KG1 (cell line): ENCODE data around the gene CD7.
"Not testable (repeated sequence)": the region's sequence is repeated elsewhere in the genome, so short reads cannot be mapped to it uniquely, and the experiment has no call there.

Source experiments
- DNase-seq: peaks from one replicate; lab custom pipeline; 2025; lab: John Stamatoyannopoulos, UW

The CD7 gene

GRCh38 chr17:82317394-82318168 lies at the start of gene CD7:
Gene CD7, minus strand, starts transcription at chr17:82317608. Its CDS starts 113 bp downstream, at chr17:82317495.
- no peak for DNase-seq

DNA sequence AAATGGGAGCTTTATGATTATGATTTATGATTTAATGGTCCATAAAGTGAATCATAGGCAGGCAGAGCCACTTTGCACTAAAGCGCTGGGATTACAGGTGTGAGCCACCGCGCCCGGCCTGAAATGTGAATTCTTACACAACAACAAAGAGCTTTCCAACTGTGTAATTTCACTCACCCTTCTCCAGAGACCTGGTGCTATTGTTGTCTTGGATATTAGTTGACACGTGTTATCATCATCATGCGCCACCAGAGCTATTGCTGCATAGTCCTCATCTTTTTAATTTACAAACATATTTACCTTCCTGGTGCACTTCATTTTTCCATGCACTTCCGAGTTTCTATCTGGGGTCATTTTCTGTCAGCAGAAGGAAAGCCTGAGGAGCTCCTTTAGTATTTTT lies 49.3 kb upstream of the CD7 start:
- no peak for DNase-seq

DNA sequence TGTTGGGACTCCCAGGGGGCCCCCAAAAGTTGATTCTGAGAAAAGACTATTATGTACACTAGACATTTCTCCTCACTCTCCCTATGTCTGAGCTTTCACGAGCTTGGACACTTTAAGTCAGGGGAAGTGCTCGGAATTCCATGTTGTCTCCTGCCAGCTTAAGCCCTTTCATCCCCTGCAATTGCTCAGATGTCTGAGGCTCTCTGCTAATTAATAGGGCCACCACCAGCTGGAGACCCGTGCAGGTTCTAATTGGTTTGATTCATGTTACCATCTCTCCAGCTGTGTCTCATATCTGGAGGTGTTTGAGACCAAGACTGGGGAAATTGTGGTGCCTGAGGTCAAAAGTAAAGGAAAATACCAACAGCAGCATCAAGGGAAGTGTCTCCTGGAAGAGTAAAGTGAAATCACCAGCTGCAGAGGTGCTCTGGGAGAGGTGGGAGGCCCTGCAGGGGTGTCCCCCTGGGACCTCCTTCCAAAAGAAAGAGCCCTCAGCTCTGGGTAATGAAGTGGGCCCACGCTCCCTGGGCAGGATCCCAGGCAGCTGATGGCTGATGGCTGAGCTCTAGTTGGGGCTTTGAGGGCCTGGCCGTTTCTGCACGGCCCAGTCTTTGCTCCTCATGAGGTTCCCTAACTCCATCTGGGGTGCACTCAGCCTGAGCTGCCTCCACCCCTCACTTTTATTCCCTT lies 48.3 kb upstream of the CD7 start:
- no peak for DNase-seq

- DNase-seq = no peak
Observed at GRCh38 chr17:82361885-82362633, 44.7 kb upstream of the CD7 start.

- not testable (repeated sequence) for DNase-seq
Observed at GRCh38 chr17:82359451-82360074, 42.2 kb upstream of the CD7 start.

DNA sequence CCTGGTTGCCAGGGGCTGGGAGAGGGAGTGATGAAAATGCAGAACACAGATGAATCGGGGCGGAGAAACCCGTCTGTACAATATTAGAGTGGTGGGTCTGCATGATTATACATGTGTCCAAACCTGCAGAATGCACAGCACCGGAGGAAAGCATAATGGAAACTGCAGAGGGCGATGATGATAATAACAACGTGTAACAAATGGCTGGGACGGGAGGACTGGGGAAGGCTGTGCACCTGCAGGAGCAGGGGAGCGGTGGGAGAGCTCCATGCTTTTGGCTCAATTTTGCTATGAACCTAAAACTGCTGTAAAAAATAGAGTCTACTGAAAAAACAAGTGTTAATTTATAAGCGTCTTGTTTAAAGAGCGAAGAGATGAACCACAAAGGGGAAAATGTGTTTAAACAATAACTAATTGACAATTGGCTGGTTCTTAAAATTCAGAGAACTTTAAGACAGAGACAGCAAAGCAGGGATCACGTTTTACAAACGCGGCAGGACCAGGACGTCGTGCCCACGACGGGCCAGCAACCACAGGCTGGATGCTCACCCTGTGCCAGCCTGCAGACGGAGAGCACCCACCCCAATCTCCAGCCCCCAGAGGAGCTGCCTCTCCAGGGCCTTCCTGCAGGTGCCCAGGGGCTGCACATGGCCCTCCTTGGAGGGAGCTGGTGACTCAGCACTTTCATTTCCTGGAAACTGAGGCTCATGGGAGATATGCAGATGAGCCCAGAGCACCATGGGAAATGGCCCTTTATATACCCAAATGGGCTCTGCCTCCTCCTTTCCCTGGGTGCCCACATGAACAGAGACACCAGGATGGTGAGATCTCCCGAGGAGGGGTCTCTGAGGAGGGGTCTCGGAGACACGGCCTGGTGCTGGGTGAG lies 41.3 kb upstream of the CD7 start, which contains the start of gene TEX19:
Gene TEX19, plus strand, starts transcription at position 783 of the 886 bp plus-strand sequence. CDS start 2,904 bp downstream, outside the sequence.
- no peak for DNase-seq

DNA sequence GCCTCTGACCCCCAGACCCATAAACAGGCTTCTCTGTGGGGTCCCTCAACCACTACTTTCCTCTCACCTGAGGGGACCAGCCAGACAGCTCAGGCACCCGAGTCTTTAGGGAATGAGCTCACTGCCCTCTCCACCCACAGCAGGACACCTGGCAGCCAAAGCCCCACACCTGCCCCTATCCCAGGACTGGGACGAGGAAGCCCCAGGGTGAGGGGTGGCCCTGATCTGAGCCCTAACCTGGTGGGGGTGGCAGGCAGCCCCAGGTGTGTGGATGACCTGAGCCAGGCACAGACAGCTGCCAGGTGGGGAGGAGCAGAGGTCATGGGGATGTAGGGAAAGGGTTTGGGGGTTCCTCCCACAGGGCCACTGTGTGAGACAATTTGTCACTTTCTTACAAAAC lies 40.0 kb upstream of the CD7 start:
- DNase-seq = no peak

DNA sequence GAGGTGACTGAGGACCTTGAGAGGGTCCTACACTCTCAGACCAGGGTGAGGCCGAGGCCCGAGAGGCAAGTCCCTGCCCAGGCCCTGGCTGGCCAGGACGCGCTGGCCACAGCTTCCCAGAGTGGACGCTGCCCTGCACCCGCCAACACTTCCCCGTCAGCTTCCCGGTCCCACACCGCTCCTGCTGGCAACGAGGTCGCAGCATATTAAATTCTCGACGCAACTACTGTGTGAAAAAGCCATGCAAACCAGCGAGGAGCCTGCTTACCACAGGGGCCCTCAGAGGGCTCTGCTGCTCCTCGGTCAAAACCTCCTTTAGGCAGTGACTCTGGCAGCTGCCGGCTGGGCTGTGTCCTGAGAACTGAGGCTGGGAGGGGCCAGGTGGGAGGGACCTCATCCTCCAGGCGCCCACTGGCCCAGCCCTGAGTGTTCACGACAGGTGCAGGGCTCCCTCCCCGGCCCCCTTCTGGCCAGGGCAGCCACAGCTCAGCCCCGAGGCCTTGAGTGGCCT lies 39.5 kb upstream of the CD7 start:
- no peak for DNase-seq

DNA sequence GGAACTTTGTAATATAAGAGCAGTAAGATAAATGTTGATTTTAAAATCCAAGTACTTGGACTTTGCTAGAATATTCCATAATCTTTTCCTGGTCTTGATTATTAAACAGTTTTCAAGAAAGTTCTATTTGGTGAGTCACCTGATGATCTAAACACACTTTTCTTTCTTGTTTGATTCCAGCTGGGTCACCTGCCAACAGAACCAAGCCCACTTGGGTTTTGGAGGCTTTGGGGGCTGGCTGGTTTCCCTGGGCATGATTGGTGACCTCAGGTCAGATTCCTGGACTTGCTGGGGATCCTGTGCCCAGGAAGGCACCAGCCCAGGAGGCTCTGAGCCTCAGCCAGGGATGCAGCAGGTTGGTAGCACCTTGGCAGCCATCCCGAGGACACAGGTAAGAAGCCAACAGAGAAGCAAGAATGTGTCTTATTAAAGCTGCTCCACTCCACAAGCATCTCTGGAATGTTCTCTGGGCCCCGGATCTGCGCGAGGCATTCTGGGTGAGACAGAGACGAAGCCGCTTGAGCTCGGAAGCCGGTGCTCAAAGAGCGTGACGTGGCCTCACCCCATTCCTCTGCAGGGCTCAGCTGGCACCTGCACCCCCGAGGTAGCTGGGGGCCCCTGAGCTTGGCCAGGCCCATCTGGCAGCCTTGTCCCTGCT lies 38.5 kb upstream of the CD7 start:
- DNase-seq = no peak

GRCh38 chr17:82354804-82355308 lies 37.4 kb upstream of the CD7 start:
- DNase-seq = no peak

GRCh38 chr17:82353484-82353883 lies 36.1 kb upstream of the CD7 start:
- DNase-seq = no peak

GRCh38 chr17:82351713-82352488 lies 34.5 kb upstream of the CD7 start:
- peak; percentile 58 for DNase-seq

DNA sequence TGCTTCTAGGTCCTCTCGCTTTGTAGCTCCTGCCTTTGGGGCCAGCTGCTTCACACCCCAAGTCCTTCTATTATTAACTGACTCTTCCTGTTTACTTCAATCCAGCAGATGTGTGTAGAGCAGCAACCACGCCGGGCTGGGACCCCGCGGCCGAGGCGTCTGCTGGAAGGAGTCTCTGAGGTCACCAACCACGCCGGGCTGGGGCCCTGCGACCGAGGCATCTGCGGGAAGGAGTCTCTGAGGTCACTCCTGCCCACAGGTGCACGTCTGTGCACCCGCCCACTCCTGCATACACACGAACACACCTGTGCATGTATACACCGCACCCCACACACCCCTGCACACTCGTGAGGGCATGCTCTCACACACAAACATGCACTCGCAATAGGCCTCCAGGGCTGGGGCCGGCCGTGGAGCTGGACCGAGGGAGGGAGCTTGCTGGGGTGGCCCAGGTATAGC lies 33.9 kb upstream of the CD7 start:
- DNase-seq = no peak

DNA sequence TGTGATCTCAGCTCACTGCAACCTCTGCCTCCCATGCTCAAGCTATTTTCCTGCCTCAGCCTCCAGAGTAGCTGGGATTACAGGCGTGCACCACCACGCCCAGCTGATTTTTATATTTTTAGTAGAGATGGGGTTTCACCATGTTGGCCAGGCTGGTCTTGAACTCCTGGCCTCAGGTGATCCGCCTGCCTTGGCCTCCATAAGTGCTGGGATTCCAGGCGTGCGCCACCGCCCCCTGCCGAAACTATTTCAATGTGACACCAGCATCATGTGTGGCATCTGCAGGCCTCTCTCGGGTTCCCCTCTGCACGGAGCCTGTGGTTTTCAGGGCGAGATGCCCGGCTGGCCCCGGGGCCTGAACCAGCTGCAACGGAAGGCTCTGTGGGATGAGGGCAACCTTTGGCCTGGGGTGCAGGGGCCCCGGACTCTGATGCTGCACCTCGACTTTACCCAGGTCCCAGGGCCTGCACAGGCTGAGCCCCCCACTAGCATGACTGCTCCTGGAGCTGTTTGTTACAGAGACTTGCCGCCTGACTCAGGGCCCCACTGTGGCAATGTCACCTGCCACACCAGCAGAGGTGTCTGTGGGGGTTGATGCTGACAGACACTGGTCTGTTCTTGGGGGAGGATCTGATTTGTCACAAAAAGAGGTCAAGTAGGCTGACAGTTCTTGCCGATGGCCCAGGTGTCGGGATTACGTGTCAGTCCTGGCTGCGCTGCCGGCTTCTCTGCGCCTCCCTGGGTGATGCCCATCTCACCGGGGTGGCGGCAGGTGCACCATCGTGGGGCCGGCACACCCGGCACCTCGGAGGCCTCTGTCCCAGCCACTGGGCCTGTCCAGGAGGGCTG lies 33.0 kb upstream of the CD7 start:
- no peak for DNase-seq

DNA sequence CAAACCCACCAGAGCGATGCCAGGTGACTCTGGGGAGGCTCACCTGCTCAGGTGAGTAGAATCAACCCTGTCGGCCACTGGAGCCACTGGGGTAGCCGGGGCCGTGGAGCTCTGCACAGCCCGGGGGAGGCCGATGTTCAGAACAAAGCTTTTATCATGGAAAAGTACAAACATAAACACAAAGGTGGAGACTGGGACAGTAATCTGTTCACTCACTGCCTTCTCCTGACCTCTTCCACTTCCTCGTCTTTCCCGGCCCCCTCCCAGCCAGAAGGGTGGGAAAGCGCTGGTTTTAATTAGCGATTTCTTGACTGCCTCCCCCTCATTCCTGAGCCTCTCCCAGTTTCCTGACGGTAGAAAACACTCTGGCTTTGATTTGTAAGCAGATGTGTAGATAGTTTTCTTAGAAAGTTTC lies 31.9 kb upstream of the CD7 start:
- DNase-seq = no peak

DNA sequence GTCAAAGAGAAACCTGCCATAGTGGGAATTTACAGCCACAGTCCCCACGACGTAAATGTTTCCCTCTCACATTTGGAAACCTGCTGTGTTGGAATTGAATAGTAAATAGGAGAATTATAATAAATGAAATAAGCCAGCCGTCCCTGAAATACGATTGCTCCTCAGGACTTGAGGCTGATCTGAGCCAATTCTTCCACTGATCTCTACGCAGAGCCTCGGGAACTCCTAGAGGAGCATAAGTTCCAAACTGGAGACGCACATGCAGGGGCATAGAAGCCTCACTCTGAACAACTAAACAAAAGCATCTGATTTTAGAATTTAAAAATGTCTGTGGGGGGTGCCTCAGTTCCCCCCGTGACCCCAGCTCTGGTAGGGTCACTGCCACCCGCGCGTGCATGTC lies 31.5 kb upstream of the CD7 start:
- no peak for DNase-seq

DNA sequence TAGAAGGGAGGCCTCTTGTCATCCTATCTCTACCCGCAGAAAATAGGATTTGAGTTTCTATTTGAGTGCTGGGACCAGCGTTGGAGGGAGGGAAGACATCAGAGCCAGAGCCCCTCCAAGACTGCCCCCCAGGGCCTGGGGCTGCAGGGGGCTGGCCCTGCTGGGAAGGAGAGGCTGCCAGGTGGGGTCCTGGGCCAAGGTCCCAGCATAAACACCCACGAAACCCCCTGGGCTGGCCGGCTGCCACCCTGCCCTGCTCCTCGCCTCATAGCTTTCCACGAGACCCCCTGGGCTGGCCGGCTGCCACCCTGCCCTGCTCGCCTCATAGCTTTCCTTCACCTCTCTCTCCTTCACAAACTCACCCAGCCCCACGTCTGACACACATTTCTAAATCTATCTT lies 31.0 kb upstream of the CD7 start:
- no peak for DNase-seq

- DNase-seq = not testable (repeated sequence)
Observed at GRCh38 chr17:82347994-82348393, 30.6 kb upstream of the CD7 start.
